Esophagus squamous epithelium (tissue), 5 donors: ENCODE results near the gene ZNF628. TPM values are rescaled to one million over a fixed set of nuclear protein-coding genes. Genes with fewer than 3 reads are reported as not detected.

Experiments
- DNase-seq: peaks from one replicate; lab custom pipeline; 2025; lab: John Stamatoyannopoulos, UW
- H3K27ac ChIP-seq, 4 donors: fragments of 200-600 bp; sonication (generic); one replicate each; pipeline ENCODE4 v1.5.1; 2016 to 2019; ENCODE audit warnings: mild to moderate bottlenecking in 1 of 4
- H3K27me3 ChIP-seq, 4 donors: fragments of 200-600 bp; sonication (generic); 1 replicate in 3 of 4; 2 replicates in 1 of 4; pipeline versions ENCODE4 v1.5.1 to v1.6.0; 2017 to 2021; ENCODE audit warnings: antibody characterized with exemption in 1 of 4
- H3K36me3 ChIP-seq, 3 donors: fragments of 200-600 bp; sonication (generic); one replicate each; pipeline ENCODE4 v1.5.1; 2016 to 2019
- H3K4me1 ChIP-seq, 3 donors: fragments of 200-600 bp; sonication (generic); one replicate each; pipeline ENCODE4 v1.5.1; 2017 to 2019
- H3K4me3 ChIP-seq, 4 donors: fragments of 200-600 bp; sonication (generic); 1 replicate in 3 of 4; 2 replicates in 1 of 4; pipeline ENCODE4 v1.5.1; 2016 to 2019; ENCODE audit warnings: mild to moderate bottlenecking in 2 of 4, moderate library complexity in 1 of 4
- H3K9me3 ChIP-seq, 3 donors: fragments of 200-600 bp; sonication (generic); one replicate each; pipeline ENCODE4 v1.5.1; 2016 to 2019
- CTCF ChIP-seq, 6 experiments: fragments of 450-650 bp in 4 of 6; fragments of 200-600 bp in 2 of 6; sonication (generic) in 2 of 6; IDR thresholded peaks; one replicate each; pipeline ENCODE4 v1.5.1; 2016 to 2019; ENCODE audit warnings: antibody characterized with exemption in 6 of 6, mild to moderate bottlenecking in 4 of 6, moderate library complexity in 4 of 6
- POLR2A ChIP-seq, 4 donors: fragments of 450-650 bp; IDR thresholded peaks; one replicate each; pipeline ENCODE4 v1.6.1; 2017; ENCODE audit warnings: antibody characterized with exemption in 4 of 4, mild to moderate bottlenecking in 4 of 4, moderate library complexity in 3 of 4
- WGBS, 2 donors: methylation state at CpG; one replicate each; pipeline ENCODE4 v1.1.5; 2018; 5-methylcytosine and 5-hydroxymethylcytosine counted together
- intact Hi-C: fragments of 100-400 bp; cut with DNase I; formaldehyde crosslinking; loops from one replicate; pipeline ENCODE4 v1.15.0; 2022
- total RNA-seq, 4 donors: library from RNA; depleted of rRNA; stranded (reverse); fragments of >200 nt; gene quantifications; one replicate each; pipeline ENCODE4 v1.1.0, GENCODE V29; 2016
- donor health status: DM: yes; HTN: yes; CAD: no.

Gene ZNF628
- total RNA-seq, 4 donors from 2014 or later = 4.4 to 22.0 (median 6.8) TPM

DNA sequence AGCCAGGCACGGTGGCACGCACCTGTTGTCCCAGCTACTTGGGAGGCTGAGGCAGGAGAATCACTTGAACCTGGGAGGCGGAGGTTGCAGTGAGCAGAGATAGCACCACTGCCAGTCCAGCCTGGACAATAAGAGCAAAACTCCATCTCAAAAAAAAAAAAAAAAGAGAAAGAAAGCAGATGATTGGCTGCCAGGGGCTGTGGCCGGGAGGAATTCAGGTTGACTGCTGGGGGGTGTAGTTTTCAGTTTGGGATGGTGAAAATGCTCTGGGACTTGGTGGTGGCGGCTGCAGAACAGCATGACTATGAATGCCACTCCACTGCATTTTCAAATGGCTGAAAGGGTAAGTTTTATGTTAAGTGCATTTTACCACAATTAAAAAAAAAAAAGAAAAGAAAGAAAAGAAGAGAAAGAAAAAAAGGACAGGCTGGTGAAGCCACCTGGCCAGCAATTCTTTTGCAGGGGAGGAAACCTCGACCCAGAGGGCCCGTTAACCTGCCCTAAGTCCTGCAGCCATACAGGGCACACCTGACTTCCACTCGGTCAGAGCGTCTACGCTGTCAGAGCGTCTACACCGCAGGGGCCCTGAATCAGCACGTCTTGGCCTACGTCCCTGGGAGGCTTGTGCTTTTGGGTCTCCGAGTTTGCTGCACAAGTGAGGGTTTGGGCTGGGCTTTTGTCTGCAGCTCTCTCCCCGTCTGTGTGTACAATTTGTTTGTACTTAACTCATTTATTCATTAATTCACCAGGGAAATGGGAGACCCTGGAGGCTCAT is 18.5 kb upstream of the ZNF628 start:
- intact Hi-C loops = no loop called here

GRCh38 chr19:55459551-55459949 is 16.9 kb upstream of the ZNF628 start:
- Histone ChIP-seq H3K9me3 (no peaks in the 10 kb centered on the region), H3K27ac (peak overlapping the region in 3 of 4 donors; percentile 95 to 97 (median 95)), H3K36me3 (peaks cover 0 to 20% (median 0%) of the 10 kb centered on the region in 3 donors), H3K27me3 (no peaks in the 10 kb centered on the region), H3K4me1 (peaks cover 15 to 28% (median 16%) of the 10 kb centered on the region in 3 donors), H3K4me3 (no peak overlapping the region)
- no peak for DNase-seq
- intact Hi-C loops = no loop called here
- TF ChIP-seq POLR2A (IDR thresholded peaks at IDR 0.05) = no peak
- no peak for TF ChIP-seq CTCF (IDR thresholded peaks at IDR 0.05)
- 53 to 72% methylated on average over 2 to 6 of the region's 8 CpGs for WGBS, 2 donors

More for the DNA sequence above, 18.5 kb upstream of the ZNF628 start:
- TF ChIP-seq CTCF (IDR thresholded peaks at IDR 0.05) (no peak), POLR2A (IDR thresholded peaks at IDR 0.05) (no peak)
- Histone ChIP-seq H3K4me3 (no peak overlapping the region), H3K27ac (no peak overlapping the region), H3K27me3 (peaks cover 0 to 5% (median 0%) of the 10 kb centered on the region in 4 donors), H3K4me1 (peaks cover 16 to 32% (median 17%) of the 10 kb centered on the region in 3 donors), H3K9me3 (no peaks in the 10 kb centered on the region), H3K36me3 (peaks cover 0 to 20% (median 0%) of the 10 kb centered on the region in 3 donors)
- WGBS, 2 donors = 75 to 85% methylated on average over 14 of the region's 16 CpGs
- no peak for DNase-seq

DNA sequence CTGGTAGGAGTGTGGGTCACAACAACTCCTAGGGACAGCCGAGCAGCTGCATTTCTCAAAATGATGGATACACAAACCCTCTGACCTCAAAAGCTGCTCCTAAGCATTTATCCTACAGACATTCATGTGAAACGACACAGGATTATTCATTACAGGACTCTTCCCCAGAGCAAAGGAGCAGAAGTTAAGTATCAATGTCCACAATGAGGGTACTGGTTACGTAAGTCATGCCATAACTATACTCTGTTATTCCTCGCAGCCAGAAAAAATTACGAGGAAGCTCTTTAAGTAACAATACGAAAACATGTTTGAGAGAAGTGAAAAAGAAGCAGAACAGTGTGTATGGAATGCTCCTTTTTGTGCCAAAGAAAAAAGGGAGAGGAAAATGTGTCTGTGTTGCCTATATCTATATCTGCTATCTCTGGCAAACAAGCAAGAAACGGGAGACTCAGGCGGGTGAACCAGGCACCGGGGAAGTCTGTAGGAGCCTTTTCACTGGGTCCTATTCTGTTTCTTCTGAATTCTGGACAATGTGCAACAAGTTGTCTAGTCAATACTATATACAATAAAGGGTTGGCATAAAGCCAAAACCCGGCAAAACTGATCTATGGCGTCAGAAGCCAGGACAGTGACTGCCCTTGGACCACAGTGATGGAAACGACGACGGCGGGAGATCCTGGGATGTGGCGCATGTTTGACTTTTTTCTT is 16.3 kb upstream of the ZNF628 start:
- TF ChIP-seq CTCF (IDR thresholded peaks at IDR 0.05) = no peak
- no peak for TF ChIP-seq POLR2A (IDR thresholded peaks at IDR 0.05)
- WGBS, 2 donors = 27 to 32% methylated on average over 15 of the region's 16 CpGs
- DNase-seq = no peak
- Histone ChIP-seq H3K9me3 (no peaks in the 10 kb centered on the region), H3K36me3 (peaks cover 0 to 16% (median 0%) of the 10 kb centered on the region in 3 donors), H3K4me3 (peak overlapping the region; percentile 48 to 97 (median 80)), H3K4me1 (peaks cover 15 to 28% (median 16%) of the 10 kb centered on the region in 3 donors), H3K27me3 (no peaks in the 10 kb centered on the region), H3K27ac (peak overlapping the region; percentile 77 to 97 (median 95))
- intact Hi-C loops = no loop called here

DNA sequence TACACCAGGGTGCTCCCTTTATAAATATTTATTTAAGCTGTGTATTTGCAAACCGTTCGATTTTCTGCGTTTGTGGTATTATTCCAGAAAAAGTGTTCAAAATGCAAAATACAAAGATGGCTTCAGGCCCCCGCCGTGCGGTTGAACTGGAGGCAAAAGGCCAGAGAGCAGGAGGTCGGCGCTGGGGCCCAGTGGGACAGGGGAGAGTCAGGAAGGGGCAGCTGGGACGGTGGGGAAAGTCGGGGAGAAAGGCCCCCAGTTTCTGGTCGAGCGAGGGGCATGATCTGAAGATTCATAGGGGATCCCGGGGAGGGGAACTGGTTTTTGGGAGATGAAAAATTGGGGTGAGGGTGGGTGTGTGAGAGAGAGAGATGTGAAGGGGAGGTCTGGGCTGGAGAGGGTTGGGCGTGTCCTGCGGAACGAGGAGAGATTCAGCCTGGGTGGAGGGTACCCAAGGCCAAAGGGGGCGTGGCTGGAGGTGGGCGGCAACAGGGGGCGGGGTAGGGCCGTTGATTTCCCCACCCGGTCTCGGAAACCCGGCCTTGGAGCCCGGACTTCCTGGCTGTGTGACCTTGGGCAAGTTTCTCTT is 15.7 kb upstream of the ZNF628 start:
- intact Hi-C loops = no loop called here
- H3K36me3 ChIP-seq = peaks cover 0 to 10% (median 0%) of the 10 kb centered on the region in 3 donors
- no peaks in the 10 kb centered on the region for H3K9me3 ChIP-seq
- no peak for DNase-seq
- peak overlapping the region; percentile 77 to 97 (median 95) for H3K27ac ChIP-seq
- H3K4me1 ChIP-seq = peaks cover 15 to 28% (median 16%) of the 10 kb centered on the region in 3 donors
- TF ChIP-seq POLR2A (IDR thresholded peaks at IDR 0.05) (no peak), CTCF (IDR thresholded peaks at IDR 0.05) (no peak)
- H3K27me3 ChIP-seq = no peaks in the 10 kb centered on the region
- peak overlapping the region; percentile 48 to 97 (median 80) for H3K4me3 ChIP-seq
- 14 to 25% methylated on average over 17 to 20 of the region's 24 CpGs for WGBS, 2 donors
